ENCODE measurements around the gene FBXO42. TPM values are rescaled to one million over a fixed set of nuclear protein-coding genes. Genes with fewer than 3 reads are reported as not detected.

FBXO42 gene
- total and polyA plus RNA-seq, 2 of the 8 experiments (the other 6 are each of a cell fraction or from before 2014, with no cell fraction given), result 15.1 to 17.0 TPM

- H4K8ac ChIP-seq (ENCODE audit: extremely low read depth, insufficient read depth, low read length), result no peak overlapping the region
- H3K9ac ChIP-seq (replicated peaks in 1 of 4; ENCODE audit: extremely low read depth in 1 of 4, low read depth in 3 of 4, low read length in 3 of 4), result no peak overlapping the region
- peaks cover 3 to 19% (median 11%) of the 10 kb centered on the region in 4 experiments; a peak in 7 of 8 replicates for H3K36me3 ChIP-seq (ENCODE audit: control insufficient read depth in 2 of 4, insufficient read depth in 4 of 4, low read length in 3 of 4)
- H3K4me1 ChIP-seq (replicated peaks in 1 of 4; ENCODE audit: control insufficient read depth in 3 of 4, insufficient read depth in 4 of 4, low read length in 3 of 4), result peaks cover 5 to 23% (median 17%) of the 10 kb centered on the region in 4 experiments
- H4K91ac ChIP-seq (replicated peaks; ENCODE audit: insufficient read length, low read length), result no peak overlapping the region
- no peak overlapping the region for H2BK12ac ChIP-seq (ENCODE audit: low read depth, low read length)
- no peaks in the 10 kb centered on the region for H3K9me3 ChIP-seq (ENCODE audit: insufficient read depth in 2 of 2, low read depth in 1 of 2, low read length in 1 of 2)
- H3K27ac ChIP-seq (ENCODE audit: low read depth, low read length), result no peak overlapping the region
- peaks cover 30 to 39% of the 10 kb centered on the region in 2 experiments for H4K20me1 ChIP-seq (replicated peaks in 1 of 2; ENCODE audit: control insufficient read depth in 1 of 2, insufficient read depth in 2 of 2, low read length in 2 of 2)
- H2BK5ac ChIP-seq (ENCODE audit: low read depth, low read length), result no peak overlapping the region
- FAIRE-seq (no peak), DNase-seq (ENCODE audit: low read depth in 1 of 2, low spot score in 2 of 2) (no peak)
- no peak overlapping the region for H3K4me2 ChIP-seq (ENCODE audit: insufficient read depth in 1 of 2, low read depth in 2 of 2, low read length in 2 of 2)
- no peak overlapping the region for H4K5ac ChIP-seq (ENCODE audit: insufficient read length, low read depth, low read length)
- no peak overlapping the region for H2BK120ac ChIP-seq (replicated peaks; ENCODE audit: low read depth, low read length)
- no peak overlapping the region for H3K56ac ChIP-seq (replicated peaks; ENCODE audit: insufficient read length, low read depth, low read length)
- H3K23me2 ChIP-seq (ENCODE audit: low read depth, low read length), result no peaks in the 10 kb centered on the region
- H3K4ac ChIP-seq (replicated peaks; ENCODE audit: insufficient read length, low read depth, low read length), result no peak overlapping the region
- POLR2A ChIA-PET (ENCODE audit: partially characterized antibody), result interaction anchor here (1.4 kb wide), 1 partner anchor 9 kb away, joined by 3 read pairs; no protein-coding TSS in a partner anchor
- H2BK15ac ChIP-seq (ENCODE audit: low read length), result no peak overlapping the region
- WGBS, 2 experiments (ENCODE audit: extremely low coverage in 1 of 2, insufficient coverage in 1 of 2, insufficient read length in 1 of 2, insufficient replicate concordance in 2 of 2, low coverage in 1 of 2, low lambda C conversion rate in 2 of 2, missing lambda C conversion rate in 1 of 2), result 93% methylated on average over 12 of the region's 13 CpGs; no CpG with 5 or more reads in 1 of the 2 experiments
- H3K18ac ChIP-seq (ENCODE audit: extremely low read depth, low read length), result no peak overlapping the region
- no peak overlapping the region for H2AFZ ChIP-seq (ENCODE audit: low read length)
- no peak overlapping the region for H3K4me3 ChIP-seq (ENCODE audit: extremely low read depth in 1 of 4, insufficient read depth in 2 of 4, low read depth in 3 of 4, low read length in 4 of 4)
- no peak overlapping the region for H3K14ac ChIP-seq (ENCODE audit: insufficient read length)
- no peak overlapping the region for H2BK20ac ChIP-seq (ENCODE audit: low read length)
- H3K23ac ChIP-seq (ENCODE audit: insufficient read length), result no peak overlapping the region
- H3K27me3 ChIP-seq (replicated peaks in 1 of 4; ENCODE audit: control insufficient read depth in 3 of 4, extremely low read depth in 1 of 4, insufficient read depth in 3 of 4, low read length in 3 of 4), result no peaks in the 10 kb centered on the region
- no peak overlapping the region for H2AK5ac ChIP-seq (ENCODE audit: low read depth, low read length)
- CTCF ChIA-PET (ENCODE audit: partially characterized antibody), result interaction anchor here (1.2 to 2.0 kb wide), 5 partner anchors 14 to 45 kb away, joined by 3 to 6 read pairs (median 5); partner anchors contain the start of gene NECAP2
- H3K79me2 ChIP-seq (ENCODE audit: control insufficient read depth in 1 of 2, insufficient read depth in 2 of 2, low read length in 2 of 2), result peaks cover 4 to 44% of the 10 kb centered on the region in 2 experiments; a peak in 3 of 4 replicates
- peaks cover 26% of the 10 kb centered on the region for H3K79me1 ChIP-seq (ENCODE audit: low read depth, low read length)
- TF ChIP-seq CBX8 (IDR thresholded peaks at IDR 0.05; ENCODE audit: borderline replicate concordance, low read depth, low read length) (no peak), CTBP2 (IDR thresholded peaks at IDR 0.05; ENCODE audit: borderline replicate concordance, insufficient read depth, insufficient read length, low read length) (no peak), EZH2 (IDR thresholded peaks at IDR 0.05; ENCODE audit: low read depth, low read length, severe bottlenecking) (no peak), SUZ12 (IDR thresholded peaks at IDR 0.05; ENCODE audit: low read length) (no peak), YY1 (IDR thresholded peaks at IDR 0.05; ENCODE audit: low read depth, low read length) (no peak), ATF3 (IDR thresholded peaks at IDR 0.05; ENCODE audit: insufficient read depth, low read depth, low read length) (no peak), CHD2 (IDR thresholded peaks at IDR 0.05; ENCODE audit: low read length) (no peak), SP1 (IDR thresholded peaks at IDR 0.05; ENCODE audit: low read depth, low read length) (no peak), ZNF274 (IDR thresholded peaks at IDR 0.05; ENCODE audit: borderline replicate concordance, extremely low read depth, low read length) (no peak), KDM4A (IDR thresholded peaks at IDR 0.05; ENCODE audit: low read depth, low read length, severe bottlenecking) (no peak), KDM5A (IDR thresholded peaks at IDR 0.05; ENCODE audit: low read length) (no peak)
- TF ChIP-seq, protein P1, sequence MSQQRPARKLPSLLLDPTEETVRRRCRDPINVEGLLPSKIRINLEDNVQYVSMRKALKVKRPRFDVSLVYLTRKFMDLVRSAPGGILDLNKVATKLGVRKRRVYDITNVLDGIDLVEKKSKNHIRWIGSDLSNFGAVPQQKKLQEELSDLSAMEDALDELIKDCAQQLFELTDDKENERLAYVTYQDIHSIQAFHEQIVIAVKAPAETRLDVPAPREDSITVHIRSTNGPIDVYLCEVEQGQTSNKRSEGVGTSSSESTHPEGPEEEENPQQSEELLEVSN (IDR thresholded peaks at IDR 0.05), result no peak
Observed at GRCh38 chr1:16394977-16395376, 42.7 kb upstream of the FBXO42 start.
